Sigmoid colon (tissue), 7 donors: ENCODE measurements around the gene RTN4RL2. TPM values are rescaled to one million over a fixed set of nuclear protein-coding genes. Genes with fewer than 3 reads are reported as not detected.

Experiments used
- DNase-seq: peaks from one replicate; pipeline ENCODE4 v3.0.0-alpha.2; 2019
- H3K27ac ChIP-seq, 4 donors: fragments of 200-600 bp; sonication (generic); one replicate each; pipeline ENCODE4 v1.5.1; 2016 to 2019; ENCODE audit warnings: mild to moderate bottlenecking in 1 of 4
- H3K27me3 ChIP-seq, 3 donors: fragments of 200-600 bp; sonication (generic); one replicate each; pipeline ENCODE4 v1.5.1; 2019; ENCODE audit warnings: mild to moderate bottlenecking in 1 of 3
- H3K36me3 ChIP-seq, 4 donors: fragments of 200-600 bp; sonication (generic); one replicate each; pipeline ENCODE4 v1.5.1; 2016 to 2019
- H3K4me1 ChIP-seq, 4 donors: fragments of 200-600 bp; sonication (generic); one replicate each; pipeline ENCODE4 v1.5.1; 2017 to 2019
- H3K4me3 ChIP-seq, 4 donors: fragments of 200-600 bp; sonication (generic); one replicate each; pipeline ENCODE4 v1.5.1; 2017 to 2019; ENCODE audit warnings: mild to moderate bottlenecking in 2 of 4, moderate library complexity in 1 of 4
- H3K9me3 ChIP-seq, 4 donors: fragments of 200-600 bp in 3 of 4; sonication (generic) in 3 of 4; one replicate each; pipeline versions ENCODE4 v1.5.1 to v1.6.1; 2013 to 2019
- EP300 ChIP-seq, 4 donors: sonication (generic); formaldehyde crosslinking; IDR thresholded peaks; one replicate each; pipeline ENCODE4 v1.6.1; 2017; ENCODE audit warnings: antibody characterized with exemption in 4 of 4
- POLR2A ChIP-seq, 2 donors: fragments of 450-650 bp; IDR thresholded peaks; one replicate each; pipeline ENCODE4 v1.6.1; 2016; ENCODE audit warnings: antibody characterized with exemption in 2 of 2, mild to moderate bottlenecking in 2 of 2, moderate library complexity in 2 of 2
- POLR2AphosphoS5 ChIP-seq, 4 donors: sonication (generic); formaldehyde crosslinking; IDR thresholded peaks; one replicate each; pipeline ENCODE4 v1.6.1; 2017; ENCODE audit warnings: antibody characterized with exemption in 4 of 4
- WGBS, 2 donors: extraction: QIAGEN DNeasy Blood & Tissue Kit; methylation state at CpG; one replicate each; pipeline ENCODE4 v1.1.7; 2013; 5-methylcytosine and 5-hydroxymethylcytosine counted together
- intact Hi-C: fragments of 100-400 bp; cut with DNase I; formaldehyde crosslinking; loops from one replicate; pipeline ENCODE4 v1.15.1; 2023
- polyA plus RNA-seq, 3 donors: library from polyadenylated mRNA; stranded (reverse); fragments of 200-250 nt; gene quantifications; one replicate each; pipeline ENCODE4 v1.2.3, GENCODE V29; 2013
- total RNA-seq, 4 donors: library from RNA; depleted of rRNA; stranded (reverse); fragments of >200 nt; gene quantifications; one replicate each; pipeline ENCODE4 v1.1.0, GENCODE V29; 2016
- TF ChIP-seq, protein P1 (sequence below), 4 experiments: fragments of 450-650 bp in 3 of 4; fragments of 200-600 bp in 1 of 4; IDR thresholded peaks; one replicate each; pipeline ENCODE4 v1.5.1; 2016 to 2019; ENCODE audit warnings: antibody characterized with exemption in 4 of 4, mild to moderate bottlenecking in 3 of 4, moderate library complexity in 2 of 4
- donor health status: healthy with polysubstance abuse.
- donor health status: Bipolar disorder and iron deficiency.
- donor health status: healthy.

RTN4RL2 gene
- total and polyA plus RNA-seq, 7 donors, result 0.41 to 0.66 (median 0.61) TPM; not detected in 3

DNA sequence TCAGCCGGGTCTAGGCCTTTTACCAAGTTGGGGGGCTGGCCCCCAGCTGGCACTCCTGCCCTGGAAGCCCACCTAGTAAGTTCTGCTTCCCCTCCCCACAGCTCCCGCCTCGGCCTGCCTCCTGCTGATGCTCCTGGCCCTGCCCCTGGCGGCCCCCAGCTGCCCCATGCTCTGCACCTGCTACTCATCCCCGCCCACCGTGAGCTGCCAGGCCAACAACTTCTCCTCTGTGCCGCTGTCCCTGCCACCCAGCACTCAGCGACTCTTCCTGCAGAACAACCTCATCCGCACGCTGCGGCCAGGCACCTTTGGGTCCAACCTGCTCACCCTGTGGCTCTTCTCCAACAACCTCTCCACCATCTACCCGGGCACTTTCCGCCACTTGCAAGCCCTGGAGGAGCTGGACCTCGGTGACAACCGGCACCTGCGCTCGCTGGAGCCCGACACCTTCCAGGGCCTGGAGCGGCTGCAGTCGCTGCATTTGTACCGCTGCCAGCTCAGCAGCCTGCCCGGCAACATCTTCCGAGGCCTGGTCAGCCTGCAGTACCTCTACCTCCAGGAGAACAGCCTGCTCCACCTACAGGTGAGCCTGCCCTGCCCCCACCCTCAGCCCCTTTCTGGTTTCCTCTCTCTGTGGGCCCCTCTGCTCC is 7.3 kb downstream of the RTN4RL2 start:
- Histone ChIP-seq H3K27me3 (peaks cover 0 to 21% (median 13%) of the 10 kb centered on the region in 3 donors), H3K36me3 (no peaks in the 10 kb centered on the region), H3K4me3 (no peak overlapping the region), H3K9me3 (no peaks in the 10 kb centered on the region), H3K4me1 (no peaks in the 10 kb centered on the region), H3K27ac (no peak overlapping the region)
- 81 to 86% methylated on average over 23 of the region's 23 CpGs for WGBS, 2 donors
- intact Hi-C loops, result no loop called here
- no peak for DNase-seq
- TF ChIP-seq, protein P1, sequence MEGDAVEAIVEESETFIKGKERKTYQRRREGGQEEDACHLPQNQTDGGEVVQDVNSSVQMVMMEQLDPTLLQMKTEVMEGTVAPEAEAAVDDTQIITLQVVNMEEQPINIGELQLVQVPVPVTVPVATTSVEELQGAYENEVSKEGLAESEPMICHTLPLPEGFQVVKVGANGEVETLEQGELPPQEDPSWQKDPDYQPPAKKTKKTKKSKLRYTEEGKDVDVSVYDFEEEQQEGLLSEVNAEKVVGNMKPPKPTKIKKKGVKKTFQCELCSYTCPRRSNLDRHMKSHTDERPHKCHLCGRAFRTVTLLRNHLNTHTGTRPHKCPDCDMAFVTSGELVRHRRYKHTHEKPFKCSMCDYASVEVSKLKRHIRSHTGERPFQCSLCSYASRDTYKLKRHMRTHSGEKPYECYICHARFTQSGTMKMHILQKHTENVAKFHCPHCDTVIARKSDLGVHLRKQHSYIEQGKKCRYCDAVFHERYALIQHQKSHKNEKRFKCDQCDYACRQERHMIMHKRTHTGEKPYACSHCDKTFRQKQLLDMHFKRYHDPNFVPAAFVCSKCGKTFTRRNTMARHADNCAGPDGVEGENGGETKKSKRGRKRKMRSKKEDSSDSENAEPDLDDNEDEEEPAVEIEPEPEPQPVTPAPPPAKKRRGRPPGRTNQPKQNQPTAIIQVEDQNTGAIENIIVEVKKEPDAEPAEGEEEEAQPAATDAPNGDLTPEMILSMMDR (IDR thresholded peaks at IDR 0.05), result no peak
- no peak for TF ChIP-seq POLR2AphosphoS5 (IDR thresholded peaks at IDR 0.05)
- TF ChIP-seq POLR2A (IDR thresholded peaks at IDR 0.05), result no peak
- TF ChIP-seq EP300 (IDR thresholded peaks at IDR 0.05), result no peak

DNA sequence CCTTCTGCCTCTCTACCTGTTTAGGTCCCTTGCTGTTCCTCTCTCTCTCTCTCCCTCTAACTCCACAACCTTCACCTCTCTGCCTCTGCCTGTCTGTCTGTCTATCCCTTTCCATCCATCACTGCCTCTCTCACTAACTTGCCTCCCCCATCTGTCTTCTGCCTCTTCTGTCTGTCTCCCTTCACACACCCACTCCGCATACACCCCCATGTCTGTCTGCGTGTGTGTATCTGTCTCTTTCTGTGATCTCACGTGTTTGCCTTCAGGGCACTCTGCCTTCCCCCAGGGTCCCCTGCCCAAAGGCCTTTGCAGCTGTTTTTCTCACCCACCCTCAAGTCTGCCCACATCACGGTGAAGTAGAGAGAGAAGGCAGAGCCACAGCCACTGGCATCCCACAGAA is 7.9 kb downstream of the RTN4RL2 start:
- no peak for DNase-seq
- no peaks in the 10 kb centered on the region for H3K9me3 ChIP-seq
- H3K4me1 ChIP-seq, result no peaks in the 10 kb centered on the region
- TF ChIP-seq POLR2AphosphoS5 (IDR thresholded peaks at IDR 0.05) (no peak), EP300 (IDR thresholded peaks at IDR 0.05) (no peak), POLR2A (IDR thresholded peaks at IDR 0.05) (no peak)
- TF ChIP-seq, protein P1 (IDR thresholded peaks at IDR 0.05), result no peak
- 80 to 85% methylated on average over 4 of the region's 4 CpGs for WGBS, 2 donors
- intact Hi-C loops, result no loop called here
- H3K27me3 ChIP-seq, result peaks cover 0 to 27% (median 19%) of the 10 kb centered on the region in 3 donors
- H3K36me3 ChIP-seq, result no peaks in the 10 kb centered on the region
- no peak overlapping the region for H3K4me3 ChIP-seq
- H3K27ac ChIP-seq, result no peak overlapping the region

DNA sequence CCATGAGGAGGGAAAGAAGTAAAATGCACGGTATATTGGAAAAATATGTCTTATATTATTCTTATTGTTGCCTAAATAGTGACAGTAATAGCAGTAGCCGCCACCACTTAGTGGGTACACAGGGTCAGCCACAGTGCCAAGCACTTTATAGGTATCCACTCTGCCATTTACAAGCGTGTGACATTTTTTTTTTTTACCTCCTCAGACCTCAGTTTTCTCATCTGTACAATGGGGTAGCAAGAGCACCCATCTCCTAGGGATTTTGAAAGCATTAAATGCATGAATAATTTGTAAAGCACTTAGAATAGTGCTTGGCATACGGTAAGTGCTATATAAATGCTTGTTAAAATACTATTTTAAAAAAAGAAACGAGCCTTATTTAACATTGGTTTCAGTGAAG is 8.9 kb downstream of the RTN4RL2 start:
- no peak for DNase-seq
- Histone ChIP-seq H3K4me1 (no peaks in the 10 kb centered on the region), H3K27me3 (peaks cover 0 to 28% (median 22%) of the 10 kb centered on the region in 3 donors), H3K4me3 (no peak overlapping the region), H3K9me3 (no peaks in the 10 kb centered on the region), H3K36me3 (no peaks in the 10 kb centered on the region), H3K27ac (no peak overlapping the region)
- TF ChIP-seq EP300 (IDR thresholded peaks at IDR 0.05) (no peak), POLR2AphosphoS5 (IDR thresholded peaks at IDR 0.05) (no peak), POLR2A (IDR thresholded peaks at IDR 0.05) (no peak)
- TF ChIP-seq, protein P1 (IDR thresholded peaks at IDR 0.05), result no peak
- 82 to 89% methylated on average over 5 of the region's 5 CpGs for WGBS, 2 donors
- intact Hi-C loops, result no loop called here

DNA sequence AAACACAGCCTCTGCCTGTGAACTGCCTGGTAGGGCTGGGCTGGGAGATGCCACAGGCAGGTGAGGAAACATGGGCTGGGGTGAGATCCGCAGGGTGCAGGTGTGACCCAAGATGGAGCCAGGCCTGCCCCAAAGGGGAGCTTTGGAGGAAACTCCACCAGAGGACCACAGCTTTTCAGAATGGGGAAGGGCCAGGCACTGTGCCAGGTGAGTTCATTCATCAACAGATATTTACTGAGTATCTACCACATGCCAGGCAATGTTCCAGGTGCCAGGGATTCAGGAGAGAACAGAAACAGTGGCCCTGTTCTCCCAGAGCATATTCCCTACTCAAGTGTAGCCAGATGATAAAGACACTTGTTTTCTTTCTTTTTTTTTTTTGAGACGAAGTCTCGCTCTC is 11.2 kb downstream of the RTN4RL2 start:
- H3K4me1 ChIP-seq, result peaks cover 0 to 11% (median 10%) of the 10 kb centered on the region in 4 donors
- H3K27ac ChIP-seq, result no peak overlapping the region
- WGBS, 2 donors, result 80 to 91% methylated on average over 3 of the region's 3 CpGs
- no peaks in the 10 kb centered on the region for H3K36me3 ChIP-seq
- H3K4me3 ChIP-seq, result no peak overlapping the region
- TF ChIP-seq, protein P1 (IDR thresholded peaks at IDR 0.05), result no peak
- TF ChIP-seq POLR2A (IDR thresholded peaks at IDR 0.05) (no peak), EP300 (IDR thresholded peaks at IDR 0.05) (no peak), POLR2AphosphoS5 (IDR thresholded peaks at IDR 0.05) (no peak)
- H3K27me3 ChIP-seq, result peaks cover 0 to 43% (median 27%) of the 10 kb centered on the region in 3 donors
- H3K9me3 ChIP-seq, result no peaks in the 10 kb centered on the region
- no peak for DNase-seq
- intact Hi-C loops, result no loop called here
